ENCODE data around the gene NR1D2.

DNA sequence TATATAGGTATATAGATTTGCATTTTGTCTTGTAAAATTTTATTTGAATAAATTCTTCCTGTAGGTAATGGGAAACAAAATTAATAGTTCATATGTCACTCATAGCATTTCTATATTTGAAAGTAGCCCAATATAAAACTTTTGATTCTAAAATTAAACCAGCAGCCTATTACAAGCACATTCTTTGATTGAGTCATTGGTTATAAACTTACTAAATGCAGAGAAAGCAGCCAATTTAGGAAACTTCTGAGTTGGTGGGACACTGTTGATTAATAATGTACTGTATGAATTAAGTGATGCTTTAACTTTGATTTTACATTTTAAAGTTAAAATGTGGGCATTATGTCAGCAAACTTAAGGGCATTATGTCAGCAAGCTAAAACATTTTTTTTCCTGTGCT, 34.5 kb downstream of the NR1D2 start:
- TF ChIP-seq, protein P1, sequence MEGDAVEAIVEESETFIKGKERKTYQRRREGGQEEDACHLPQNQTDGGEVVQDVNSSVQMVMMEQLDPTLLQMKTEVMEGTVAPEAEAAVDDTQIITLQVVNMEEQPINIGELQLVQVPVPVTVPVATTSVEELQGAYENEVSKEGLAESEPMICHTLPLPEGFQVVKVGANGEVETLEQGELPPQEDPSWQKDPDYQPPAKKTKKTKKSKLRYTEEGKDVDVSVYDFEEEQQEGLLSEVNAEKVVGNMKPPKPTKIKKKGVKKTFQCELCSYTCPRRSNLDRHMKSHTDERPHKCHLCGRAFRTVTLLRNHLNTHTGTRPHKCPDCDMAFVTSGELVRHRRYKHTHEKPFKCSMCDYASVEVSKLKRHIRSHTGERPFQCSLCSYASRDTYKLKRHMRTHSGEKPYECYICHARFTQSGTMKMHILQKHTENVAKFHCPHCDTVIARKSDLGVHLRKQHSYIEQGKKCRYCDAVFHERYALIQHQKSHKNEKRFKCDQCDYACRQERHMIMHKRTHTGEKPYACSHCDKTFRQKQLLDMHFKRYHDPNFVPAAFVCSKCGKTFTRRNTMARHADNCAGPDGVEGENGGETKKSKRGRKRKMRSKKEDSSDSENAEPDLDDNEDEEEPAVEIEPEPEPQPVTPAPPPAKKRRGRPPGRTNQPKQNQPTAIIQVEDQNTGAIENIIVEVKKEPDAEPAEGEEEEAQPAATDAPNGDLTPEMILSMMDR (conservative IDR thresholded peaks at IDR 0.05 in 1 of 2, IDR thresholded peaks at IDR 0.05 in 1 of 2; ENCODE audit: extremely low read depth in 1 of 2, insufficient read depth in 1 of 2, low read depth in 1 of 2, low read length in 2 of 2), result no peak
- TF ChIP-seq EZH2 (IDR thresholded peaks at IDR 0.05; ENCODE audit: borderline replicate concordance, low read length), result no peak

Measured in mammary epithelial cell (primary cell).